ENCODE measurements around the gene SNX12.

- TF ChIP-seq CTCF (IDR thresholded peaks at IDR 0.05) = no peak
- TF ChIP-seq POLR2A (IDR thresholded peaks at IDR 0.05; ENCODE audit: low read length) = no peak
- no peak for TF ChIP-seq NR3C1 (IDR thresholded peaks at IDR 0.05)
- TF ChIP-seq BHLHE40 (IDR thresholded peaks at IDR 0.05; ENCODE audit: low read depth, low read length) = no peak
- TF ChIP-seq CHD2 (IDR thresholded peaks at IDR 0.05; ENCODE audit: low read length, partially characterized antibody) = no peak
Measured at GRCh38 chrX:71057848-71058530, 10.1 kb downstream of the SNX12 start.

All from A549 (cell line).